Neural progenitor cell (in vitro differentiated cells): ENCODE measurements around the gene RPS6KB2. TPM values are rescaled to one million over a fixed set of nuclear protein-coding genes. Genes with fewer than 3 reads are reported as not detected.

ENCODE experiments used
- DNase-seq: peaks from one replicate; pipeline ENCODE4 v3.0.0-alpha.2; 2016; ENCODE audit warnings: low spot score
- H2AFZ ChIP-seq: fragments of 200-600 bp; sonication (generic); replicated peaks from 2 replicates; pipeline ENCODE4 v1.6.1; 2016; ENCODE audit warnings: antibody characterized with exemption
- H3F3A ChIP-seq: fragments of 200-600 bp; sonication (generic); 2 replicates; pipeline ENCODE4 v1.6.1; 2016; ENCODE audit warnings: antibody characterized with exemption, low read depth
- H3K27ac ChIP-seq: fragments of 200-600 bp; sonication (generic); 2 replicates; pipeline ENCODE4 v1.5.1; 2016; ENCODE audit warnings: mild to moderate bottlenecking
- H3K27me3 ChIP-seq: fragments of 200-600 bp; sonication (generic); 2 replicates; pipeline ENCODE4 v1.6.1; 2016; ENCODE audit warnings: mild to moderate bottlenecking, moderate library complexity
- H3K36me3 ChIP-seq: fragments of 200-600 bp; sonication (generic); 2 replicates; pipeline ENCODE4 v1.5.1; 2016
- H3K4me1 ChIP-seq: fragments of 200-600 bp; sonication (generic); 2 replicates; pipeline ENCODE4 v1.6.1; 2016; ENCODE audit warnings: mixed run types
- H3K4me2 ChIP-seq: fragments of 200-600 bp; sonication (generic); 2 replicates; pipeline ENCODE4 v1.6.1; 2016
- H3K4me3 ChIP-seq: fragments of 200-600 bp; sonication (generic); 2 replicates; pipeline ENCODE4 v1.5.1; 2016
- H3K79me2 ChIP-seq: fragments of 200-600 bp; sonication (generic); 2 replicates; pipeline ENCODE4 v1.6.1; 2016; ENCODE audit warnings: low read depth
- H3K9ac ChIP-seq: fragments of 200-600 bp; sonication (generic); 2 replicates; pipeline ENCODE4 v1.6.1; 2016
- H3K9me3 ChIP-seq: fragments of 200-600 bp; sonication (generic); 2 replicates; pipeline ENCODE4 v1.5.1; 2016; ENCODE audit warnings: low read depth
- H4K20me1 ChIP-seq: fragments of 200-600 bp; sonication (generic); 2 replicates; pipeline ENCODE4 v1.6.1; 2016; ENCODE audit warnings: low read depth
- H3K27ac Mint-ChIP-seq: 3 replicates; pipeline ENCODE4 v1.8.0; 2021; ENCODE audit warnings: mixed read lengths
- H3K27me3 Mint-ChIP-seq: 2 replicates; pipeline ENCODE4 v1.8.0; 2022; ENCODE audit warnings: low read depth, mild to moderate bottlenecking, inconsistent platforms, moderate library complexity, mixed read lengths; ENCODE audit not compliant: insufficient read depth
- H3K36me3 Mint-ChIP-seq: 3 replicates; pipeline ENCODE4 v1.8.0; 2021; ENCODE audit warnings: mixed read lengths
- H3K4me1 Mint-ChIP-seq: 3 replicates; pipeline ENCODE4 v1.8.0; 2021; ENCODE audit warnings: mixed read lengths
- H3K4me3 Mint-ChIP-seq: 3 replicates; pipeline ENCODE4 v1.8.0; 2021; ENCODE audit warnings: mild to moderate bottlenecking, moderate library complexity, mixed read lengths
- H3K9me3 Mint-ChIP-seq: 3 replicates; pipeline ENCODE4 v1.8.0; 2020; ENCODE audit warnings: mixed read lengths
- CTCF ChIP-seq: fragments of 200-600 bp; sonication (generic); IDR thresholded peaks from 2 replicates; pipeline ENCODE4 v1.5.1; 2017; ENCODE audit warnings: antibody characterized with exemption, mild to moderate bottlenecking
- EZH2 ChIP-seq: fragments of 200-600 bp; sonication (generic); IDR thresholded peaks from 2 replicates; pipeline ENCODE4 v1.6.1; 2017; ENCODE audit warnings: antibody characterized with exemption, mild to moderate bottlenecking, moderate library complexity
- EZH2phosphoT487 ChIP-seq: fragments of 200-600 bp; sonication (generic); IDR thresholded peaks from 2 replicates; pipeline ENCODE4 v1.6.1; 2017; ENCODE audit warnings: antibody characterized with exemption
- total RNA-seq: library from RNA; depleted of rRNA; stranded (reverse); fragments of >200 nt; gene quantifications from 2 replicates; pipeline ENCODE4 v1.2.3, GENCODE V29; 2015; ENCODE audit warnings: low replicate concordance

The RPS6KB2 gene
- total RNA-seq, 1 donor from 2014 or later = 23.7 TPM

DNA sequence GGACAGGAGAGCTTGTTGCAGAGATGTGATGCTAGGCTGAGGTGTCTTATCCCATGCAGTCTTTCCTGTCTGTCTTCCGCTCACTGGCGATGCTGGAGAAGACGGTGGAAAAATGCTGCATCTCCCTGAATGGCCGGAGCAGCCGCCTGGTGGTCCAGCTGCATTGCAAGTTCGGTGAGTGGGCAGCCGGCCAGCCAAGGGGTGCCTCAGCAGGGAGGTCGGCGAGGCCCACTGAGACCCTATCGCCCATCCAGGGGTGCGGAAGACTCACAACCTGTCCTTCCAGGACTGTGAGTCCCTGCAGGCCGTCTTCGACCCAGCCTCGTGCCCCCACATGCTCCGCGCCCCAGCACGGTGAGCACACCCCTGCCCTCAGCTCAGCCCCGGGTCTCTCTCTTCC, 34.9 kb upstream of the RPS6KB2 start:
- no peak overlapping the region for H3K9ac ChIP-seq
- Mint-ChIP-seq H3K4me1 (peaks cover 26% of the 10 kb centered on the region), H3K27me3 (peaks cover 2% of the 10 kb centered on the region)

DNA sequence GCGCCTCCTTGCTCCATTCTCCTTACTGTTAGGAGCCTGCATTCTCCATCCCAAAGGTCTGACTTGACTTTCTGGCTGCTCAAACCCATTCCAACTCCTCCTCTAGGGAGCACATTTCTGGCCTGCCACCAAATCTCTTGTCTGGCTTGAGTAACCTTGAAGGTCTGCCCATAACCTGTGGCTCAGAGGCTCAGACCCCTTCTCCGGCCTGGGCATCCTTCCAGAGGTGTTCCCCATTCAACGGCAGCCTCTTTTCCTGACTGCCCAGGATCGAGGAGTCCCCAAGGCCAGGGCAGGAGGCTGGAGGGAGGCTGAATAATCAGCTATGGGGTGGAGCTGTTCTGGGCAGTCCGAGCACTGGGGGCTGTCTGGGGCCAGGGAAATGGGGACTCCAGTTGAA, 34.3 kb upstream of the RPS6KB2 start:
- H3K27me3 Mint-ChIP-seq = peaks cover 2% of the 10 kb centered on the region
- H4K20me1 ChIP-seq = peaks cover 9% of the 10 kb centered on the region
- H3K4me3 Mint-ChIP-seq = peak overlapping the region; percentile 73
- no peak overlapping the region for H3K4me2 ChIP-seq
- no peaks in the 10 kb centered on the region for H3K9me3 Mint-ChIP-seq
- H3K9ac ChIP-seq = no peak overlapping the region
- no peaks in the 10 kb centered on the region for H3K36me3 ChIP-seq
- peaks cover 24% of the 10 kb centered on the region for H3K79me2 ChIP-seq
- H3K4me1 ChIP-seq = peaks cover 4% of the 10 kb centered on the region
- DNase-seq = no peak
- H3K27ac Mint-ChIP-seq = no peak overlapping the region
- no peak overlapping the region for H3K27ac ChIP-seq
- H3K27me3 ChIP-seq = no peaks in the 10 kb centered on the region
- peaks cover 26% of the 10 kb centered on the region for H3K4me1 Mint-ChIP-seq
- TF ChIP-seq EZH2phosphoT487 (no peak), EZH2 (no peak), CTCF (no peak)
- H3K9me3 ChIP-seq = no peaks in the 10 kb centered on the region
- H3K36me3 Mint-ChIP-seq = peaks cover 10% of the 10 kb centered on the region
- H3K4me3 ChIP-seq = no peak overlapping the region
- H3F3A ChIP-seq = peaks cover 17% of the 10 kb centered on the region
- H2AFZ ChIP-seq = no peak overlapping the region

More for the DNA sequence above, 34.9 kb upstream of the RPS6KB2 start:
- H3K27ac ChIP-seq = no peak overlapping the region
- H3K4me3 ChIP-seq = no peak overlapping the region
- no peak overlapping the region for H2AFZ ChIP-seq
- peaks cover 9% of the 10 kb centered on the region for H3K36me3 Mint-ChIP-seq
- H3K4me3 Mint-ChIP-seq = peak overlapping the region; percentile 92
- no peak overlapping the region for H3K27ac Mint-ChIP-seq
- no peak for DNase-seq
- H3K36me3 ChIP-seq = no peaks in the 10 kb centered on the region
- TF ChIP-seq EZH2 (no peak), CTCF (no peak), EZH2phosphoT487 (no peak)
- peaks cover 17% of the 10 kb centered on the region for H3F3A ChIP-seq
- no peak overlapping the region for H3K4me2 ChIP-seq
- H4K20me1 ChIP-seq = peaks cover 9% of the 10 kb centered on the region
- peaks cover 24% of the 10 kb centered on the region for H3K79me2 ChIP-seq
- H3K9me3 ChIP-seq = no peaks in the 10 kb centered on the region
- peaks cover 4% of the 10 kb centered on the region for H3K4me1 ChIP-seq
- no peaks in the 10 kb centered on the region for H3K27me3 ChIP-seq
- no peaks in the 10 kb centered on the region for H3K9me3 Mint-ChIP-seq

- Histone ChIP-seq H3K36me3 (no peaks in the 10 kb centered on the region), H3K4me2 (no peak overlapping the region), H2AFZ (no peak overlapping the region), H3K9me3 (no peaks in the 10 kb centered on the region), H3K79me2 (peaks cover 26% of the 10 kb centered on the region), H3K9ac (no peak overlapping the region), H3K27ac (no peak overlapping the region), H3K4me1 (peaks cover 10% of the 10 kb centered on the region), H3F3A (peaks cover 12% of the 10 kb centered on the region), H4K20me1 (peaks cover 14% of the 10 kb centered on the region), H3K27me3 (no peaks in the 10 kb centered on the region), H3K4me3 (no peak overlapping the region)
- peaks cover 22% of the 10 kb centered on the region for H3K4me1 Mint-ChIP-seq
- H3K27me3 Mint-ChIP-seq = peaks cover 4% of the 10 kb centered on the region
- no peaks in the 10 kb centered on the region for H3K9me3 Mint-ChIP-seq
- no peak for TF ChIP-seq CTCF
- TF ChIP-seq EZH2phosphoT487 = no peak
- no peak for TF ChIP-seq EZH2
- H3K27ac Mint-ChIP-seq = no peak overlapping the region
- H3K36me3 Mint-ChIP-seq = peaks cover 10% of the 10 kb centered on the region
- H3K4me3 Mint-ChIP-seq = no peak overlapping the region
- no peak for DNase-seq
Measured at GRCh38 chr11:67395555-67396258, 32.6 kb upstream of the RPS6KB2 start.
